Stomach (tissue), 4 donors: ENCODE results near the gene KLHL18.

ENCODE experiments used
- CTCF ChIP-seq, 7 experiments: fragments of 450-650 bp in 4 of 7; fragments of 200-600 bp in 3 of 7; sonication (generic) in 3 of 7; IDR thresholded peaks; one replicate each; pipeline ENCODE4 v1.5.1; 2016 to 2019; ENCODE audit warnings: antibody characterized with exemption in 7 of 7, control low read depth in 2 of 7, mild to moderate bottlenecking in 1 of 7
- EP300 ChIP-seq: sonication (generic); formaldehyde crosslinking; IDR thresholded peaks from one replicate; pipeline ENCODE4 v1.6.1; 2017; ENCODE audit warnings: antibody characterized with exemption
- POLR2A ChIP-seq, 4 donors: fragments of 450-650 bp; IDR thresholded peaks; one replicate each; pipeline ENCODE4 v1.6.1; 2016; ENCODE audit warnings: antibody characterized with exemption in 4 of 4, control low read depth in 2 of 4, mild to moderate bottlenecking in 1 of 4, moderate library complexity in 1 of 4

GRCh38 chr3:47310391-47310790 is 27.6 kb downstream of the KLHL18 start:
- TF ChIP-seq CTCF (IDR thresholded peaks at IDR 0.05) (no peak), POLR2A (IDR thresholded peaks at IDR 0.05) (no peak), EP300 (no peak)
